ENCODE results near the gene WDR37.
A peak's percentile ranks its signal among the peaks of the same experiment; 100 is the strongest.

Gene WDR37

DNA sequence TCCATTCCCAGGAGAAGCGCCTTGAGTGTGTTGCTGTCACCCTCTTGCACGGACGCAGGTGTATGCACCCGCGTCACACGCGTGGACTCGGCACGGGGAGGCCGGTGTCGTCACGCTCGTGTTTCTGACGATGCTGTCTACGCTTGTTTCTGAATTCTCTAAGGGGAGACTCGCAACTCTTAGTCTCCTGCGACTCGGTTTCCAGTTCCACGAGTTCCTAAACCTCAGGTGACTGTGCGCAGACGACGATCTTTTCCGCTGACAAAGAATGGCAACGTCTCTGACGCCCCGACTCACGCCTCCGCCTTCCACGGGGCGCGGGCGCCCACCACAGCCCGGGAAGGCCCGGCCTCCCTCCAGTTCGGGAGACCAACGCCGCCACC is 7.8 kb upstream of the WDR37 start (continued):
- peak; percentile 84; the same call in 1 of the 2 replicates for TF ChIP-seq EGR2 (tag by site-specific recombination; IDR thresholded peaks at IDR 0.05; ENCODE audit: low read depth)

DNA sequence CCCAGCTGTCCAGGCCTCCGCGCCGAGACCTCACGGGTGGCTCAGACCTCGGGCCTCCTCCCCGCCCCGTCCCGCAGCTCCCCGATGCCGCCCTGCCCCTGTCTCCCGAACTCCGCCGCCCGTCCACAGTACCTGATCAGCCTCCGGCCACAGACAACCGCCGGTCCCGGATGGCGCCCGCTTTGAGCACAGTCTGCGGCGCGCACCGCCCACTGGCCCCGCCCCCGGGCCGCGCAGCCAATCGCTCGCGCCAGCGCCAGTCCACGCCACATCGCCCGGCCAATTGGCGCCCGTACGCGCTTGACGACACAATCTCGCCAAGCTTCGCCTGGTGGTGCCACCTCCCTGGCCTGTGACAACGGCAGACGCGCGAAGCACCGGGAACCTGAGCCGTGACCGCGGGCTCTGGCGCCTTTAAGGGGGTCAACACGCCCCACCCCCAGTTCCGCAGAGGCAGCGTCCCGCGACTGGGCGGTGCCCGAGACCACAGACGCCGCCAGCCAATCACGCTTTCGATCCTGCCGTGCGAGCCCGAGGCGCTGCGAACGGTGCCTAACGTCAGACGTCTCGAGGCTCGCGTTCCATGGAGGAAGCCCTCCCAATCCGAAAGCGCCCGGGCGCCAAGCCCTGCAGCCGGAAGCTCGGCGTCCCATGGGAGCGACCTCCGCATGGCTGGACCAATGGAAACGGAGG is 7.3 kb upstream of the WDR37 start, which contains the start of gene IDI1:
TSS of gene IDI1 (minus strand) at position 388 of the 693 bp plus-strand sequence. CDS start at position 272, 116 bp downstream.
- H3K4me3 ChIP-seq (ENCODE audit: low read depth, low read length), result peak within 1 kb of the TSS; percentile 65
- no peaks in the 10 kb centered on the region for H3K9me3 ChIP-seq (ENCODE audit: control insufficient read depth, insufficient read depth, low read depth, low read length)
- peaks cover 0 to 28% of the 10 kb centered on the region in 2 experiments for H3K36me3 ChIP-seq (ENCODE audit: control insufficient read depth in 2 of 2, insufficient read depth in 1 of 2, low read length in 2 of 2)
- H3K27ac ChIP-seq (ENCODE audit: extremely low read depth, low read depth, low read length), result peak within 1 kb of the TSS; percentile 97
- ChIA-PET CTCF (interaction anchor here (0.6 kb wide), 1 partner anchor 156 kb away, joined by 4 read pairs; no protein-coding TSS in a partner anchor), POLR2A (interaction anchor here (0.6 to 1.7 kb wide), 28 partner anchors 9 to 970 kb away, joined by 3 to 10 read pairs (median 4); partner anchors contain the start of genes ADARB2, GTPBP4, IDI2 and LARP4B)
- H3K4me1 ChIP-seq (ENCODE audit: control insufficient read depth, insufficient read depth, low read length), result 0 out of 2 replicates have a peak, but pooled peaks cover 4% of the 10 kb centered on the region
- TF ChIP-seq, protein P1, sequence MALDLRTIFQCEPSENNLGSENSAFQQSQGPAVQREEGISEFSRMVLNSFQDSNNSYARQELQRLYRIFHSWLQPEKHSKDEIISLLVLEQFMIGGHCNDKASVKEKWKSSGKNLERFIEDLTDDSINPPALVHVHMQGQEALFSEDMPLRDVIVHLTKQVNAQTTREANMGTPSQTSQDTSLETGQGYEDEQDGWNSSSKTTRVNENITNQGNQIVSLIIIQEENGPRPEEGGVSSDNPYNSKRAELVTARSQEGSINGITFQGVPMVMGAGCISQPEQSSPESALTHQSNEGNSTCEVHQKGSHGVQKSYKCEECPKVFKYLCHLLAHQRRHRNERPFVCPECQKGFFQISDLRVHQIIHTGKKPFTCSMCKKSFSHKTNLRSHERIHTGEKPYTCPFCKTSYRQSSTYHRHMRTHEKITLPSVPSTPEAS (tag by site-specific recombination; IDR thresholded peaks at IDR 0.05), result no peak
- TF ChIP-seq, protein P2, sequence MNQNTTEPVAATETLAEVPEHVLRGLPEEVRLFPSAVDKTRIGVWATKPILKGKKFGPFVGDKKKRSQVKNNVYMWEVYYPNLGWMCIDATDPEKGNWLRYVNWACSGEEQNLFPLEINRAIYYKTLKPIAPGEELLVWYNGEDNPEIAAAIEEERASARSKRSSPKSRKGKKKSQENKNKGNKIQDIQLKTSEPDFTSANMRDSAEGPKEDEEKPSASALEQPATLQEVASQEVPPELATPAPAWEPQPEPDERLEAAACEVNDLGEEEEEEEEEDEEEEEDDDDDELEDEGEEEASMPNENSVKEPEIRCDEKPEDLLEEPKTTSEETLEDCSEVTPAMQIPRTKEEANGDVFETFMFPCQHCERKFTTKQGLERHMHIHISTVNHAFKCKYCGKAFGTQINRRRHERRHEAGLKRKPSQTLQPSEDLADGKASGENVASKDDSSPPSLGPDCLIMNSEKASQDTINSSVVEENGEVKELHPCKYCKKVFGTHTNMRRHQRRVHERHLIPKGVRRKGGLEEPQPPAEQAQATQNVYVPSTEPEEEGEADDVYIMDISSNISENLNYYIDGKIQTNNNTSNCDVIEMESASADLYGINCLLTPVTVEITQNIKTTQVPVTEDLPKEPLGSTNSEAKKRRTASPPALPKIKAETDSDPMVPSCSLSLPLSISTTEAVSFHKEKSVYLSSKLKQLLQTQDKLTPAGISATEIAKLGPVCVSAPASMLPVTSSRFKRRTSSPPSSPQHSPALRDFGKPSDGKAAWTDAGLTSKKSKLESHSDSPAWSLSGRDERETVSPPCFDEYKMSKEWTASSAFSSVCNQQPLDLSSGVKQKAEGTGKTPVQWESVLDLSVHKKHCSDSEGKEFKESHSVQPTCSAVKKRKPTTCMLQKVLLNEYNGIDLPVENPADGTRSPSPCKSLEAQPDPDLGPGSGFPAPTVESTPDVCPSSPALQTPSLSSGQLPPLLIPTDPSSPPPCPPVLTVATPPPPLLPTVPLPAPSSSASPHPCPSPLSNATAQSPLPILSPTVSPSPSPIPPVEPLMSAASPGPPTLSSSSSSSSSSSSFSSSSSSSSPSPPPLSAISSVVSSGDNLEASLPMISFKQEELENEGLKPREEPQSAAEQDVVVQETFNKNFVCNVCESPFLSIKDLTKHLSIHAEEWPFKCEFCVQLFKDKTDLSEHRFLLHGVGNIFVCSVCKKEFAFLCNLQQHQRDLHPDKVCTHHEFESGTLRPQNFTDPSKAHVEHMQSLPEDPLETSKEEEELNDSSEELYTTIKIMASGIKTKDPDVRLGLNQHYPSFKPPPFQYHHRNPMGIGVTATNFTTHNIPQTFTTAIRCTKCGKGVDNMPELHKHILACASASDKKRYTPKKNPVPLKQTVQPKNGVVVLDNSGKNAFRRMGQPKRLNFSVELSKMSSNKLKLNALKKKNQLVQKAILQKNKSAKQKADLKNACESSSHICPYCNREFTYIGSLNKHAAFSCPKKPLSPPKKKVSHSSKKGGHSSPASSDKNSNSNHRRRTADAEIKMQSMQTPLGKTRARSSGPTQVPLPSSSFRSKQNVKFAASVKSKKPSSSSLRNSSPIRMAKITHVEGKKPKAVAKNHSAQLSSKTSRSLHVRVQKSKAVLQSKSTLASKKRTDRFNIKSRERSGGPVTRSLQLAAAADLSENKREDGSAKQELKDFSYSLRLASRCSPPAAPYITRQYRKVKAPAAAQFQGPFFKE (tag by site-specific recombination; IDR thresholded peaks at IDR 0.05; ENCODE audit: borderline replicate concordance), result no peak
- TF ChIP-seq KLF16 (tag by site-specific recombination; IDR thresholded peaks at IDR 0.05), result peak; percentile 70; the same call in 1 of the 2 replicates
- TF ChIP-seq, protein P3, sequence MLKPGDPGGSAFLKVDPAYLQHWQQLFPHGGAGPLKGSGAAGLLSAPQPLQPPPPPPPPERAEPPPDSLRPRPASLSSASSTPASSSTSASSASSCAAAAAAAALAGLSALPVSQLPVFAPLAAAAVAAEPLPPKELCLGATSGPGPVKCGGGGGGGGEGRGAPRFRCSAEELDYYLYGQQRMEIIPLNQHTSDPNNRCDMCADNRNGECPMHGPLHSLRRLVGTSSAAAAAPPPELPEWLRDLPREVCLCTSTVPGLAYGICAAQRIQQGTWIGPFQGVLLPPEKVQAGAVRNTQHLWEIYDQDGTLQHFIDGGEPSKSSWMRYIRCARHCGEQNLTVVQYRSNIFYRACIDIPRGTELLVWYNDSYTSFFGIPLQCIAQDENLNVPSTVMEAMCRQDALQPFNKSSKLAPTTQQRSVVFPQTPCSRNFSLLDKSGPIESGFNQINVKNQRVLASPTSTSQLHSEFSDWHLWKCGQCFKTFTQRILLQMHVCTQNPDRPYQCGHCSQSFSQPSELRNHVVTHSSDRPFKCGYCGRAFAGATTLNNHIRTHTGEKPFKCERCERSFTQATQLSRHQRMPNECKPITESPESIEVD (tag by site-specific recombination; IDR thresholded peaks at IDR 0.05), result no peak
- TF ChIP-seq GLIS1 (tag by site-specific recombination; IDR thresholded peaks at IDR 0.05), result peak; percentile 70
- TF ChIP-seq ZNF600 (tag by site-specific recombination; IDR thresholded peaks at IDR 0.05), result peak; percentile 29; the same call in 1 of the 2 replicates
- no peak for TF ChIP-seq ZNF830 (tag by site-specific recombination; IDR thresholded peaks at IDR 0.05; ENCODE audit: low read depth)
- TF ChIP-seq, protein P4, sequence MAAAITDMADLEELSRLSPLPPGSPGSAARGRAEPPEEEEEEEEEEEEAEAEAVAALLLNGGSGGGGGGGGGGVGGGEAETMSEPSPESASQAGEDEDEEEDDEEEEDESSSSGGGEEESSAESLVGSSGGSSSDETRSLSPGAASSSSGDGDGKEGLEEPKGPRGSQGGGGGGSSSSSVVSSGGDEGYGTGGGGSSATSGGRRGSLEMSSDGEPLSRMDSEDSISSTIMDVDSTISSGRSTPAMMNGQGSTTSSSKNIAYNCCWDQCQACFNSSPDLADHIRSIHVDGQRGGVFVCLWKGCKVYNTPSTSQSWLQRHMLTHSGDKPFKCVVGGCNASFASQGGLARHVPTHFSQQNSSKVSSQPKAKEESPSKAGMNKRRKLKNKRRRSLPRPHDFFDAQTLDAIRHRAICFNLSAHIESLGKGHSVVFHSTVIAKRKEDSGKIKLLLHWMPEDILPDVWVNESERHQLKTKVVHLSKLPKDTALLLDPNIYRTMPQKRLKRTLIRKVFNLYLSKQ (tag by site-specific recombination; IDR thresholded peaks at IDR 0.05; ENCODE audit: borderline replicate concordance), result no peak
- TF ChIP-seq ZNF266 (tag by site-specific recombination; IDR thresholded peaks at IDR 0.05; ENCODE audit: low read depth), result no peak
- TF ChIP-seq ZNF658 (tag by site-specific recombination; IDR thresholded peaks at IDR 0.05), result no peak
- no peak for TF ChIP-seq ZNF548 (tag by site-specific recombination; IDR thresholded peaks at IDR 0.05)
- TF ChIP-seq, protein P5, sequence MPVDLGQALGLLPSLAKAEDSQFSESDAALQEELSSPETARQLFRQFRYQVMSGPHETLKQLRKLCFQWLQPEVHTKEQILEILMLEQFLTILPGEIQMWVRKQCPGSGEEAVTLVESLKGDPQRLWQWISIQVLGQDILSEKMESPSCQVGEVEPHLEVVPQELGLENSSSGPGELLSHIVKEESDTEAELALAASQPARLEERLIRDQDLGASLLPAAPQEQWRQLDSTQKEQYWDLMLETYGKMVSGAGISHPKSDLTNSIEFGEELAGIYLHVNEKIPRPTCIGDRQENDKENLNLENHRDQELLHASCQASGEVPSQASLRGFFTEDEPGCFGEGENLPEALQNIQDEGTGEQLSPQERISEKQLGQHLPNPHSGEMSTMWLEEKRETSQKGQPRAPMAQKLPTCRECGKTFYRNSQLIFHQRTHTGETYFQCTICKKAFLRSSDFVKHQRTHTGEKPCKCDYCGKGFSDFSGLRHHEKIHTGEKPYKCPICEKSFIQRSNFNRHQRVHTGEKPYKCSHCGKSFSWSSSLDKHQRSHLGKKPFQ (tag by site-specific recombination; IDR thresholded peaks at IDR 0.05), result no peak
- TF ChIP-seq, protein P6, sequence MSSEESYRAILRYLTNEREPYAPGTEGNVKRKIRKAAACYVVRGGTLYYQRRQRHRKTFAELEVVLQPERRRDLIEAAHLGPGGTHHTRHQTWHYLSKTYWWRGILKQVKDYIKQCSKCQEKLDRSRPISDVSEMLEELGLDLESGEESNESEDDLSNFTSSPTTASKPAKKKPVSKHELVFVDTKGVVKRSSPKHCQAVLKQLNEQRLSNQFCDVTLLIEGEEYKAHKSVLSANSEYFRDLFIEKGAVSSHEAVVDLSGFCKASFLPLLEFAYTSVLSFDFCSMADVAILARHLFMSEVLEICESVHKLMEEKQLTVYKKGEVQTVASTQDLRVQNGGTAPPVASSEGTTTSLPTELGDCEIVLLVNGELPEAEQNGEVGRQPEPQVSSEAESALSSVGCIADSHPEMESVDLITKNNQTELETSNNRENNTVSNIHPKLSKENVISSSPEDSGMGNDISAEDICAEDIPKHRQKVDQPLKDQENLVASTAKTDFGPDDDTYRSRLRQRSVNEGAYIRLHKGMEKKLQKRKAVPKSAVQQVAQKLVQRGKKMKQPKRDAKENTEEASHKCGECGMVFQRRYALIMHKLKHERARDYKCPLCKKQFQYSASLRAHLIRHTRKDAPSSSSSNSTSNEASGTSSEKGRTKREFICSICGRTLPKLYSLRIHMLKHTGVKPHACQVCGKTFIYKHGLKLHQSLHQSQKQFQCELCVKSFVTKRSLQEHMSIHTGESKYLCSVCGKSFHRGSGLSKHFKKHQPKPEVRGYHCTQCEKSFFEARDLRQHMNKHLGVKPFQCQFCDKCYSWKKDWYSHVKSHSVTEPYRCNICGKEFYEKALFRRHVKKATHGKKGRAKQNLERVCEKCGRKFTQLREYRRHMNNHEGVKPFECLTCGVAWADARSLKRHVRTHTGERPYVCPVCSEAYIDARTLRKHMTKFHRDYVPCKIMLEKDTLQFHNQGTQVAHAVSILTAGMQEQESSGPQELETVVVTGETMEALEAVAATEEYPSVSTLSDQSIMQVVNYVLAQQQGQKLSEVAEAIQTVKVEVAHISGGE (tag by site-specific recombination; conservative IDR thresholded peaks at IDR 0.05; ENCODE audit: low read depth), result peak; percentile 14
- TF ChIP-seq ZNF138 (tag by site-specific recombination; IDR thresholded peaks at IDR 0.05; ENCODE audit: borderline replicate concordance), result no peak
- no peak for TF ChIP-seq ZNF311 (tag by site-specific recombination; IDR thresholded peaks at IDR 0.05; ENCODE audit: borderline replicate concordance)
- no peak for TF ChIP-seq ZNF514 (tag by site-specific recombination; IDR thresholded peaks at IDR 0.05)
- TF ChIP-seq ZNF157 (tag by site-specific recombination; IDR thresholded peaks at IDR 0.05), result no peak
- TF ChIP-seq ZNF302 (tag by site-specific recombination; IDR thresholded peaks at IDR 0.05; ENCODE audit: low read depth), result no peak

Measured in HEK293 (cell line).